GM12875 (cell line): ENCODE data around the gene GTSF1L.

Experiments
- H3K4me3 ChIP-seq: one replicate; pipeline ENCODE4 v1.5.1; 2011; ENCODE audit warnings: low read depth, low read length, control low read depth
- TF ChIP-seq, protein P1 (sequence below): IDR thresholded peaks from 2 replicates; pipeline ENCODE4 v1.5.1; 2011; ENCODE audit warnings: low read depth, mild to moderate bottlenecking, control low read depth, inconsistent platforms, low read length, moderate library complexity, borderline replicate concordance; ENCODE audit not compliant: insufficient read depth

The GTSF1L gene

DNA sequence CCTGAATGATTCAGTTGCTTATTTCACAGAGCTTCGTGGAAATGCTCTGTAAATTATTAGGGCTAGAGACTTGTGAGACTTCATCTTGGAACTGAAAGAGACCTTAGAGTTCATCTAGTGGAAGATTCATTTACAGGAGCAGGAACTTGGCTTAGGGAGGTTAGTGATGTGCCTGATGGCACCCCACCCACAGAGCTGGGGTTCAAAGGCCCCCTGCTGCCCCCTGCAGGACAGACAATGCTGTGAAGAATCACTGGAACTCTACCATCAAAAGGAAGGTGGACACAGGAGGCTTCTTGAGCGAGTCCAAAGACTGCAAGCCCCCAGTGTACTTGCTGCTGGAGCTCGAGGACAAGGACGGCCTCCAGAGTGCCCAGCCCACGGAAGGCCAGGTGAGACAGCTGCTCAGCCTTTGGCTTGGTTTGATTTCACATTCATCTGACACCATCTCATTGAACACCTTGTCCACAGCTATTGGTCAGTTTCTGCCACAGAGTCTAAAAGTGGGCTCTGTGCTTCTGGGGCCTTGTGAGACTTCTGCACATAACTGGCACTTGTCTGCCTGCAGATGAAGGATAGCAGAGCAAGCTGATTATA, 34.8 kb downstream of the GTSF1L start:
- H3K4me3 ChIP-seq, result no peak overlapping the region
- TF ChIP-seq, protein P1, sequence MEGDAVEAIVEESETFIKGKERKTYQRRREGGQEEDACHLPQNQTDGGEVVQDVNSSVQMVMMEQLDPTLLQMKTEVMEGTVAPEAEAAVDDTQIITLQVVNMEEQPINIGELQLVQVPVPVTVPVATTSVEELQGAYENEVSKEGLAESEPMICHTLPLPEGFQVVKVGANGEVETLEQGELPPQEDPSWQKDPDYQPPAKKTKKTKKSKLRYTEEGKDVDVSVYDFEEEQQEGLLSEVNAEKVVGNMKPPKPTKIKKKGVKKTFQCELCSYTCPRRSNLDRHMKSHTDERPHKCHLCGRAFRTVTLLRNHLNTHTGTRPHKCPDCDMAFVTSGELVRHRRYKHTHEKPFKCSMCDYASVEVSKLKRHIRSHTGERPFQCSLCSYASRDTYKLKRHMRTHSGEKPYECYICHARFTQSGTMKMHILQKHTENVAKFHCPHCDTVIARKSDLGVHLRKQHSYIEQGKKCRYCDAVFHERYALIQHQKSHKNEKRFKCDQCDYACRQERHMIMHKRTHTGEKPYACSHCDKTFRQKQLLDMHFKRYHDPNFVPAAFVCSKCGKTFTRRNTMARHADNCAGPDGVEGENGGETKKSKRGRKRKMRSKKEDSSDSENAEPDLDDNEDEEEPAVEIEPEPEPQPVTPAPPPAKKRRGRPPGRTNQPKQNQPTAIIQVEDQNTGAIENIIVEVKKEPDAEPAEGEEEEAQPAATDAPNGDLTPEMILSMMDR, result peak; percentile 79

DNA sequence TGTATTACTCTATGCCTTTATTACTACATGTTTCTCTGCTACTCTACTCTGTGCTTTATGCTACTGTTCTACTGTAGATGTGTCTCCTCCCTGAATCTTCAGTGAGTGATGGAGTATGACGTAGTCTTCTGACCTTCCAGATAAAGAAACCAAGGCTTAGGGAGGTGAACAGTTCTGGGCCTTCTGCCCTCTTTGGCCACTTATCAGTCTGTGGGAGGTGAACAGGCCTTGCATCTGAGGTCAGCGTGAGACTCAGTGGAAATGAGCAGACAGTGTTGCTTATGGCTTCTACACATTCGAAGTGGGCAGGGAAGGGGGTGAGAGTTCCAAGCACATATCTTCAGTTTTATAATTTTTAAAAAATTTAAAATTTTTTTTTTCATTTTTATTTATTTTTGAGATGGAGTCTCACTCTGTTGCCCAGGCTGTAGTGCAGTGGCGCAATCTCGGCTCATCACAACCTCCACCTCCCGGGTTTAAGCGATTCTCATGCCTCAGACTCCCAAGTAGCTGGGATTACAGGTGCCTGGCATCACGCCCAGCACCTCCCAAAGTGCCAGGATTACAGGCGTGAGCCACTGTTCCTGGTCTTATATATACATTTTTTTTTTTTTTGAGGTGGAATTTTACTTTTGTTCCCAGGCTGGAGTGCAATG, 35.7 kb downstream of the GTSF1L start:
- no peak overlapping the region for H3K4me3 ChIP-seq
- TF ChIP-seq, protein P1, result no peak

DNA sequence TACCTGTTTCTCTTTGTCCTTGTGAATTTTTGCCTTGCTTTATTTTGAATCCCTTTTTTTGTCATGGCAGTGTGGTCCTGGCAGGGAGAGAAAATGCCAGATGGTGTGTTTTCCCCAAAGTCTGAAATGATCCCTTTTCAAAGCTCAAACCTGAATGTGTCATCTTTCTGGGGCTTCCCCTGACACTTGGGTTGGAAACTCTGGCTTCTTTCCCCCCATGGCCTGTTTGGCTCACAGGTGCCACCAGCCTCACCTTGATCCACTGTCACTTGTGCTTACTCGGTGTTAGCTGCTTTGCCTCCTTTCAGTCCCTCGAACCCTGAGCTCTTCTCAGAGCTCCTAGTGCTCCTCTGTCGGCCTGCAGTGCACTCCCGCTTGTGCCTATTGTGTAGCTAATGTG, 37.6 kb downstream of the GTSF1L start:
- no peak overlapping the region for H3K4me3 ChIP-seq
- TF ChIP-seq, protein P1, result no peak

DNA sequence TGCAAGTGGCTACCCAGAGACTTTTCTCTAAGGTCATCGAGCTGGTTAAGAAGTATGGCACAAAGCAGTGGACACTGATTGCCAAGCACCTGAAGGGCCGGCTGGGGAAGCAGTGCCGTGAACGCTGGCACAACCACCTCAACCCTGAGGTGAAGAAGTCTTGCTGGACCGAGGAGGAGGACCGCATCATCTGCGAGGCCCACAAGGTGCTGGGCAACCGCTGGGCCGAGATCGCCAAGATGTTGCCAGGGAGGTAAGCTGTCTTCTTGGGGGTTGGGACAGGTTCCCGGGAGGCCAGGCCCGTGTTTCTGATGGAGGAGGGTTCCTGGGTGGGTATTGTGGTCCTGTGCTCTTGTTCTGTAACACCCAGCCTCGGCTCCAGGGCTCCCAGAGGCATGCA, 40.0 kb downstream of the GTSF1L start:
- TF ChIP-seq, protein P1, result no peak
- no peak overlapping the region for H3K4me3 ChIP-seq

DNA sequence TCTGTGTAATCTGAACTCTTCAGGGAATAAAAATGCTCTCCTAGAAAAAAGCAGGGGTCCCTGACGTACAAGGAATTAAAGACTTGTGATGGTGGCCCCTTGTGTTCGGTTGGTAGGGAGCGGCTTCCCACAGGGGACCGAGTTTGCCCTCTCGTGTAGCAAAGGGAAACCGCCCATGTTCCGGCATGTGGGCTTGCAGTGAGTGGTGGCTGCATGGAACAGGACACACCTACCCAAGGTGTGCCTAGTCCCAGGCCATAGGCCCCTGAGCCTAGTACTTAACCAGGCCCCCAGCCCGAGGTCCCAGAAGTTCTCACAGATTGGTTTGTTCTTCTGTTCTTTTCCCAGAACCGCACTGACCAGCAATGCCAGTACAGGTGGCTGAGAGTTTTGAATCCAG, 44.4 kb downstream of the GTSF1L start:
- no peak overlapping the region for H3K4me3 ChIP-seq
- TF ChIP-seq, protein P1, result no peak

DNA sequence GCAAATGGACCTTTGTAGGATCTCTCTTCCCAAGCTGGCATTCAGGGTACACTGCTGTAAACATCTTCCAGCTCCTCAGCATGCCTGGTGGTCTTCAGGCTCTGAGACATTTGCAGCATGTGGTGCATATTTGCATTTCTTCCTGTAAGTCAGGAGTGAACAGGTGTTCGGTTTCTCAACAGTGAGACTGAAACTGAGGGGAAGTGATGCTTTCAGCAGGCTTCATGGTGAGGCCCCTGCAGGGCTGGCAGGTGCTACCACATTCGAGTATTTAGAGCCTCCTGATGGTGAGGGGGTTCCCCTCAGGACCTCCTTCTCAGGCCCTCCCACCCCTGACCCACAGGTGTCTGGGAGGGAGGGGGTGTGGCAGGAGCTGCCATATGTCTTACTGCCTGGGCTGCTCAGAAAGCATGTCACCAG, 44.8 kb downstream of the GTSF1L start:
- peak overlapping the region; percentile 38 for H3K4me3 ChIP-seq
- TF ChIP-seq, protein P1, result no peak

DNA sequence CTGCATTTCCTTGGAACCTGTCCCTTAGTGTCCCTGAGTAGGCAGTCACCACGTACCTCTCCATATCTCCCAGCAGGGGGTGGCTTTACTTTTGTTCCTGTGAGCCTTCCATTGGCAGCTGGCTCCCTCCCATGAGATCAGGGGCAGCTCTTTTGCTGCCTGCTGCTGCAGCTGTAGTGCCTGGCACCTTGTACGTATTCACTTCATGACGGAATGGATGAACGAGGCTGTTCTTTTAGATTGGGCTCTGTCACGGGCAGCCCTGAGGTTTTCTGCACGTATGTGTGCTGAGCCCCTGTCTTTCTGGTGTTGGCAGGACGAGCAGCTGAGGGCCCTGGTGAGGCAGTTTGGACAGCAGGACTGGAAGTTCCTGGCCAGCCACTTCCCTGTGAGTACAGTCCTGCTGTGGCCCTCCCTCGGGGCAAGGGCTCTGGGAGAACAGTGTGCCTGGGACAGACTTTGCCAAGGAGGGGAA, 45.3 kb downstream of the GTSF1L start:
- H3K4me3 ChIP-seq, result peak overlapping the region; percentile 38
- TF ChIP-seq, protein P1, result 0 out of 2 replicates have a peak, but pooled peaks have one; percentile 37
